Measurements from ENCODE around the gene BTBD19. TPM values are rescaled to one million over a fixed set of nuclear protein-coding genes. Genes with fewer than 3 reads are reported as not detected.
"Not testable (repeated sequence)": the region's sequence is repeated elsewhere in the genome, so short reads cannot be mapped to it uniquely, and the experiment has no call there.

The BTBD19 gene
- total RNA-seq, 1 experiment from 2014 or later, result 11.6 TPM

GRCh38 chr1:44760876-44761275, 47.4 kb upstream of the BTBD19 start (continued):
- TF ChIP-seq CTCF (IDR thresholded peaks at IDR 0.05 in 2 of 3, conservative IDR thresholded peaks at IDR 0.05 in 1 of 3; ENCODE audit: borderline replicate concordance in 1 of 3, insufficient read depth in 1 of 3, low read depth in 2 of 3, low read length in 2 of 3) (no peak), ELF1 (IDR thresholded peaks at IDR 0.05; ENCODE audit: borderline replicate concordance, low read depth) (no peak), ZNF274 (IDR thresholded peaks at IDR 0.05; ENCODE audit: low read depth, low read length) (no peak), EZH2phosphoT487 (IDR thresholded peaks at IDR 0.05; ENCODE audit: borderline replicate concordance) (no peak)

- CTCF ChIA-PET; BruUV-seq (replicated peaks); RAD21 ChIA-PET (ENCODE audit: low non-redundant PET in 1 of 2, low total read pairs in 2 of 2, uncharacterized antibody in 2 of 2, unreplicated experiment in 2 of 2); H3K4me1 ChIP-seq (ENCODE audit: control insufficient read depth in 1 of 2, insufficient read depth in 2 of 2, low read length in 2 of 2); intact Hi-C loops (cut with micrococcal nuclease); H3K79me2 ChIP-seq (ENCODE audit: insufficient read depth, low read length); DNase-seq (ENCODE audit: low read depth, low spot score); H3K27ac ChIP-seq (ENCODE audit: low read depth, low read length); H3K9ac ChIP-seq (ENCODE audit: low read length); ATAC-seq; H4K20me1 ChIP-seq (ENCODE audit: insufficient read depth); H3K27me3 ChIP-seq (ENCODE audit: insufficient read depth, low read length); H3K9me2 ChIP-seq (ENCODE audit: insufficient read depth); H3K9me3 ChIP-seq (ENCODE audit: control insufficient read depth in 1 of 2, insufficient read depth in 1 of 2, low read depth in 1 of 2, low read length in 2 of 2); H3K4me2 ChIP-seq (ENCODE audit: low read length); H2AFZ ChIP-seq (ENCODE audit: low read depth, low read length, poor library complexity, severe bottlenecking); H3K4me3 ChIP-seq (replicated peaks in 1 of 2; ENCODE audit: low read depth in 1 of 2, low read length in 2 of 2): not testable (repeated sequence)
- POLR2A ChIA-PET, result interaction anchor here (1.2 to 1.7 kb wide), 3 partner anchors 9 to 45 kb away, joined by 4 to 9 read pairs (median 6); partner anchors contain the start of gene RPS8
- H3K36me3 ChIP-seq (ENCODE audit: control insufficient read depth in 1 of 2, insufficient read depth in 2 of 2, low read length in 2 of 2), result peaks cover 28 to 39% of the 10 kb centered on the region in 2 experiments
Measured at GRCh38 chr1:44766421-44766820, 41.9 kb upstream of the BTBD19 start.

Measured in HCT116 (cell line).